Neural cell (in vitro differentiated cells): ENCODE results near the gene FAM168A.

ENCODE experiments used
- EP300 ChIP-seq: fragments of 450-650 bp; conservative IDR thresholded peaks from 2 replicates; pipeline ENCODE4 v1.6.1; 2014; ENCODE audit warnings: antibody characterized with exemption, mild to moderate bottlenecking, moderate library complexity; ENCODE audit not compliant: poor library complexity, severe bottlenecking
- EZH2 ChIP-seq: fragments of 200-600, 300-800 bp; shearing (Covaris generic), sonication (generic); IDR thresholded peaks from 2 replicates; pipeline ENCODE4 v1.6.1; 2014; ENCODE audit warnings: antibody characterized with exemption, low read length, borderline replicate concordance, mild to moderate bottlenecking; ENCODE audit not compliant: insufficient read depth, poor library complexity, severe bottlenecking
- POLR2AphosphoS5 ChIP-seq: IDR thresholded peaks from 2 replicates; pipeline ENCODE4 v1.6.1; 2012
- RAD21 ChIP-seq: fragments of 450-650 bp; conservative IDR thresholded peaks from 2 replicates; pipeline ENCODE4 v1.6.1; 2014; ENCODE audit warnings: antibody characterized with exemption, mild to moderate bottlenecking, moderate library complexity
- TF ChIP-seq, protein P1 (sequence below): IDR thresholded peaks from 2 replicates; pipeline ENCODE4 v1.6.1; 2012; ENCODE audit warnings: borderline replicate concordance
- TF ChIP-seq, protein P2 (sequence below): fragments of 450-650 bp; IDR thresholded peaks from 2 replicates; pipeline ENCODE4 v1.5.1; 2014; ENCODE audit warnings: antibody characterized with exemption, mild to moderate bottlenecking, moderate library complexity; ENCODE audit not compliant: poor library complexity, severe bottlenecking

DNA sequence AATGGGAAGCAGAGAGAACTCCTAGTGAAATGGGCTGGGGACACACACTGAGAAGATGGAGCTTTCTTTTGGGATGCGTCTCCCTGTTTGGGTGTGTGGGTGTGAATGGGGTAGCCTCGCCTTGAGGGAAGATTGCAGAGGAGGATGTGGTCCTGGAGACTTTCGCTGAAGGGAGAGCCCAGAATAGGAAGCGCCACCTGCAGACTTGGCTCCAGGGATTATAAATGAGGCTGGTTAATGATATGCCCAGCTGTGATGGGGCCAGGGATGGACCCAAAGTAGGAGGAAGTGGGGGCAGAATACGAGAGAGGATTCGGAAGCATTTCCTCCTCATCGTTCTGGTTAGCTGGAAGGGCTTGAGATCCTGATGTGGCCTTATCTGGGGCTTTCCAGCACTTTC, 208.0 kb downstream of the FAM168A start:
- TF ChIP-seq, protein P1, sequence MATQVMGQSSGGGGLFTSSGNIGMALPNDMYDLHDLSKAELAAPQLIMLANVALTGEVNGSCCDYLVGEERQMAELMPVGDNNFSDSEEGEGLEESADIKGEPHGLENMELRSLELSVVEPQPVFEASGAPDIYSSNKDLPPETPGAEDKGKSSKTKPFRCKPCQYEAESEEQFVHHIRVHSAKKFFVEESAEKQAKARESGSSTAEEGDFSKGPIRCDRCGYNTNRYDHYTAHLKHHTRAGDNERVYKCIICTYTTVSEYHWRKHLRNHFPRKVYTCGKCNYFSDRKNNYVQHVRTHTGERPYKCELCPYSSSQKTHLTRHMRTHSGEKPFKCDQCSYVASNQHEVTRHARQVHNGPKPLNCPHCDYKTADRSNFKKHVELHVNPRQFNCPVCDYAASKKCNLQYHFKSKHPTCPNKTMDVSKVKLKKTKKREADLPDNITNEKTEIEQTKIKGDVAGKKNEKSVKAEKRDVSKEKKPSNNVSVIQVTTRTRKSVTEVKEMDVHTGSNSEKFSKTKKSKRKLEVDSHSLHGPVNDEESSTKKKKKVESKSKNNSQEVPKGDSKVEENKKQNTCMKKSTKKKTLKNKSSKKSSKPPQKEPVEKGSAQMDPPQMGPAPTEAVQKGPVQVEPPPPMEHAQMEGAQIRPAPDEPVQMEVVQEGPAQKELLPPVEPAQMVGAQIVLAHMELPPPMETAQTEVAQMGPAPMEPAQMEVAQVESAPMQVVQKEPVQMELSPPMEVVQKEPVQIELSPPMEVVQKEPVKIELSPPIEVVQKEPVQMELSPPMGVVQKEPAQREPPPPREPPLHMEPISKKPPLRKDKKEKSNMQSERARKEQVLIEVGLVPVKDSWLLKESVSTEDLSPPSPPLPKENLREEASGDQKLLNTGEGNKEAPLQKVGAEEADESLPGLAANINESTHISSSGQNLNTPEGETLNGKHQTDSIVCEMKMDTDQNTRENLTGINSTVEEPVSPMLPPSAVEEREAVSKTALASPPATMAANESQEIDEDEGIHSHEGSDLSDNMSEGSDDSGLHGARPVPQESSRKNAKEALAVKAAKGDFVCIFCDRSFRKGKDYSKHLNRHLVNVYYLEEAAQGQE = no peak
- TF ChIP-seq, protein P2, sequence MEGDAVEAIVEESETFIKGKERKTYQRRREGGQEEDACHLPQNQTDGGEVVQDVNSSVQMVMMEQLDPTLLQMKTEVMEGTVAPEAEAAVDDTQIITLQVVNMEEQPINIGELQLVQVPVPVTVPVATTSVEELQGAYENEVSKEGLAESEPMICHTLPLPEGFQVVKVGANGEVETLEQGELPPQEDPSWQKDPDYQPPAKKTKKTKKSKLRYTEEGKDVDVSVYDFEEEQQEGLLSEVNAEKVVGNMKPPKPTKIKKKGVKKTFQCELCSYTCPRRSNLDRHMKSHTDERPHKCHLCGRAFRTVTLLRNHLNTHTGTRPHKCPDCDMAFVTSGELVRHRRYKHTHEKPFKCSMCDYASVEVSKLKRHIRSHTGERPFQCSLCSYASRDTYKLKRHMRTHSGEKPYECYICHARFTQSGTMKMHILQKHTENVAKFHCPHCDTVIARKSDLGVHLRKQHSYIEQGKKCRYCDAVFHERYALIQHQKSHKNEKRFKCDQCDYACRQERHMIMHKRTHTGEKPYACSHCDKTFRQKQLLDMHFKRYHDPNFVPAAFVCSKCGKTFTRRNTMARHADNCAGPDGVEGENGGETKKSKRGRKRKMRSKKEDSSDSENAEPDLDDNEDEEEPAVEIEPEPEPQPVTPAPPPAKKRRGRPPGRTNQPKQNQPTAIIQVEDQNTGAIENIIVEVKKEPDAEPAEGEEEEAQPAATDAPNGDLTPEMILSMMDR = no peak
- TF ChIP-seq EZH2 (no peak), EP300 (no peak), RAD21 (no peak), POLR2AphosphoS5 (no peak)
